MCF 10A (cell line): Measurements from ENCODE around the gene BNC2. TPM values are rescaled to one million over a fixed set of nuclear protein-coding genes. Genes with fewer than 3 reads are reported as not detected.

Experiments
- BruUV-seq: library from RNA; stranded (reverse); fragments of 400-500 nt; replicated peaks from 2 replicates; lab custom pipeline; 2021; lab: Mats Ljungman, UMichigan
- CTCF ChIA-PET: fragments of 300-600 bp; sonication (Branson Sonifier 250); formaldehyde crosslinking; extraction: SDS; loops from one replicate; lab custom pipeline; 2021; ENCODE audit warnings: antibody characterized with exemption, inconsistent platforms; lab: Yijun Ruan, JAX
- POLR2A ChIA-PET: fragments of 300-600, 350-650 bp; sonication (Branson Sonifier 250); formaldehyde crosslinking; extraction: SDS; loops from one replicate; lab custom pipeline; 2020; ENCODE audit warnings: antibody characterized with exemption, inconsistent platforms; lab: Yijun Ruan, JAX
- DNase-seq: peaks from one replicate; pipeline ENCODE4 v3.0.0-alpha.2; 2018; ENCODE audit not compliant: unreplicated experiment
- H3K27ac Mint-ChIP-seq: one replicate; pipeline ENCODE4 v1.8.0; 2022; ENCODE audit warnings: mild to moderate bottlenecking, low read depth, mixed read lengths; ENCODE audit not compliant: unreplicated experiment
- H3K27me3 Mint-ChIP-seq: one replicate; pipeline ENCODE4 v1.8.0; 2022; ENCODE audit warnings: mixed read lengths; ENCODE audit not compliant: insufficient read depth, unreplicated experiment
- H3K36me3 Mint-ChIP-seq: one replicate; pipeline ENCODE4 v1.8.0; 2022; ENCODE audit warnings: mild to moderate bottlenecking, moderate library complexity, mixed read lengths; ENCODE audit not compliant: insufficient read depth, unreplicated experiment
- H3K4me1 Mint-ChIP-seq: one replicate; pipeline ENCODE4 v1.8.0; 2022; ENCODE audit warnings: mixed read lengths; ENCODE audit not compliant: insufficient read depth, unreplicated experiment
- H3K4me3 Mint-ChIP-seq: one replicate; pipeline ENCODE4 v1.8.0; 2022; ENCODE audit warnings: mild to moderate bottlenecking, moderate library complexity, mixed read lengths; ENCODE audit not compliant: unreplicated experiment
- H3K9me3 Mint-ChIP-seq: one replicate; pipeline ENCODE4 v1.8.0; 2022; ENCODE audit warnings: mixed read lengths; ENCODE audit not compliant: unreplicated experiment
- intact Hi-C: fragments of 100-400 bp; cut with micrococcal nuclease; formaldehyde crosslinking; loops from 2 replicates; pipeline ENCODE4 v1.14.1; 2022
- total RNA-seq: library from RNA; stranded (reverse); gene quantifications from 2 replicates; pipeline ENCODE4 v1.2.3, GENCODE V29; 2022
- TF ChIP-seq, protein P1 (sequence below): fragments of 200-600 bp; IDR thresholded peaks from one replicate; pipeline ENCODE4 v1.8.0; 2022; ENCODE audit warnings: antibody characterized with exemption, mild to moderate bottlenecking; ENCODE audit not compliant: unreplicated experiment

The BNC2 gene
- total RNA-seq, 1 experiment from 2014 or later, result not detected

DNA sequence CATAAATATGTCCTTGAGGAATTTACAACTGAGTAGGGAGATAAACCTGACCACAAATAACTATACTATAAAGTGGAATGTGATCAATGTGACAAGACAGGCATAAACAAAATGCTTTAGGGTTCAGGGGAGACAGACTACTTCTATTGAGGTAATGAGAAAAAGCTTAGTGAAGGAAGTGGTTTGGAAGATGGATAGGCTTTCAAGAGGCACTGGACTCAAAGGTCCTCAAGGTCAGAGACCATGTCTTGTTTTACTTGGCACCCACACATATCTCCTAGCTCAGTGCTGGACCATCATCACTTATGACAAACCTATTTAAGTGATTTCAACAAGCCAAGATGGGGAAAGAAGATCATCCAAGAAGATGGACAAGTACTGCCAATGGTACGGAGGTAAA is 257.8 kb downstream of the BNC2 start:
- TF ChIP-seq, protein P1, sequence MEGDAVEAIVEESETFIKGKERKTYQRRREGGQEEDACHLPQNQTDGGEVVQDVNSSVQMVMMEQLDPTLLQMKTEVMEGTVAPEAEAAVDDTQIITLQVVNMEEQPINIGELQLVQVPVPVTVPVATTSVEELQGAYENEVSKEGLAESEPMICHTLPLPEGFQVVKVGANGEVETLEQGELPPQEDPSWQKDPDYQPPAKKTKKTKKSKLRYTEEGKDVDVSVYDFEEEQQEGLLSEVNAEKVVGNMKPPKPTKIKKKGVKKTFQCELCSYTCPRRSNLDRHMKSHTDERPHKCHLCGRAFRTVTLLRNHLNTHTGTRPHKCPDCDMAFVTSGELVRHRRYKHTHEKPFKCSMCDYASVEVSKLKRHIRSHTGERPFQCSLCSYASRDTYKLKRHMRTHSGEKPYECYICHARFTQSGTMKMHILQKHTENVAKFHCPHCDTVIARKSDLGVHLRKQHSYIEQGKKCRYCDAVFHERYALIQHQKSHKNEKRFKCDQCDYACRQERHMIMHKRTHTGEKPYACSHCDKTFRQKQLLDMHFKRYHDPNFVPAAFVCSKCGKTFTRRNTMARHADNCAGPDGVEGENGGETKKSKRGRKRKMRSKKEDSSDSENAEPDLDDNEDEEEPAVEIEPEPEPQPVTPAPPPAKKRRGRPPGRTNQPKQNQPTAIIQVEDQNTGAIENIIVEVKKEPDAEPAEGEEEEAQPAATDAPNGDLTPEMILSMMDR, result no peak
- POLR2A ChIA-PET, result no interaction called here
- CTCF ChIA-PET, result no interaction called here
- H3K36me3 Mint-ChIP-seq, result peaks cover 6% of the 10 kb centered on the region
- intact Hi-C loops, result no loop called here
- H3K9me3 Mint-ChIP-seq, result no peaks in the 10 kb centered on the region
- no peak for DNase-seq
- no TSS peak for BruUV-seq
- no peaks in the 10 kb centered on the region for H3K27me3 Mint-ChIP-seq
- no peak overlapping the region for H3K4me3 Mint-ChIP-seq
- H3K4me1 Mint-ChIP-seq, result no peaks in the 10 kb centered on the region
- no peak overlapping the region for H3K27ac Mint-ChIP-seq

DNA sequence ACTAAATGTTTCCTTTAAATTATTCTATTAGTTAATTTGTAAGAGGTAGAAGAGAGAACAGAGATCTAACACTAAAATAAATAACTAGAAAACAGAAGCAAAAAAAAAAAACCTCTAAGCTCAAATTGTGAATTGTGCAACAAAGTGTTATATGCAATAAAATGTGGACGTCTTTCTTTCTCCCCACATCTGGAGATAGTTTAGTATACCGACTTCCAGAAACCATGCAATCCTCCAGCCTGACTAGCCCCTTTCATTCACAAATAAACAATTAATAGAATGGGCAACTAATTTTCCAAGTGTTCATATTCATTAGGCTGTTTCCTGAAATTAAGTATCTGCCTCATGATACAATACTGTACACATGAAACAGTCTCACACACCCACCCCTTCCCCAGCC is 258.5 kb downstream of the BNC2 start:
- CTCF ChIA-PET, result interaction anchor here (0.6 to 0.8 kb wide), 2 partner anchors 17 to 1831 kb away, joined by 3 read pairs; no protein-coding TSS in a partner anchor
- Mint-ChIP-seq H3K4me1 (no peaks in the 10 kb centered on the region), H3K27ac (no peak overlapping the region), H3K36me3 (peaks cover 6% of the 10 kb centered on the region), H3K4me3 (no peak overlapping the region), H3K27me3 (no peaks in the 10 kb centered on the region), H3K9me3 (no peaks in the 10 kb centered on the region)
- DNase-seq, result no peak
- BruUV-seq, result no TSS peak
- intact Hi-C loops, result no loop called here
- TF ChIP-seq, protein P1, result no peak
- POLR2A ChIA-PET, result no interaction called here

DNA sequence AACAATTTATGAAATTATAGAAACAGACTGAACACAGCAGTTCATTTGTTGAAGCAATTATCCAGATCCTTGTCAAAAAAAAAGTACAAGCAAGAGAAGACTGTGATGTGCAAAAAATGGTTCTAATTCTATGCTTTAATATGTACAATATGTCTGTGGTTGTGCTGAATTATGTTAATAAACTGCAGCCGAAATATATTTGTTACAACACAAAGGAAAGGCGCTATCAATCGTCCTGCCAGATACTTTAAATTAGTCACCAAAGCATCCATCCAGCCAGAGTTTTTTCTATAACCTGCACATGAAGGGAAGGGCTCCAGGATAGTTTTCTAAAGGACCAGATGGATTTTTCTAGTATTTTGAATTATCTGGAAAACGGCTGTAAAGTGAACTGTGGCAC is 259.5 kb downstream of the BNC2 start:
- POLR2A ChIA-PET, result interaction anchor here (0.6 kb wide), 1 partner anchor 11 kb away, joined by 3 read pairs; no protein-coding TSS in a partner anchor
- no peaks in the 10 kb centered on the region for H3K9me3 Mint-ChIP-seq
- BruUV-seq, result no TSS peak
- peaks cover 6% of the 10 kb centered on the region for H3K36me3 Mint-ChIP-seq
- DNase-seq, result no peak
- no peaks in the 10 kb centered on the region for H3K27me3 Mint-ChIP-seq
- CTCF ChIA-PET, result interaction anchor here (0.6 to 1.0 kb wide), 6 partner anchors 16 to 1832 kb away, joined by 3 read pairs; no protein-coding TSS in a partner anchor
- no peak overlapping the region for H3K27ac Mint-ChIP-seq
- no peaks in the 10 kb centered on the region for H3K4me1 Mint-ChIP-seq
- H3K4me3 Mint-ChIP-seq, result no peak overlapping the region
- intact Hi-C loops, result no loop called here
- TF ChIP-seq, protein P1, result no peak

DNA sequence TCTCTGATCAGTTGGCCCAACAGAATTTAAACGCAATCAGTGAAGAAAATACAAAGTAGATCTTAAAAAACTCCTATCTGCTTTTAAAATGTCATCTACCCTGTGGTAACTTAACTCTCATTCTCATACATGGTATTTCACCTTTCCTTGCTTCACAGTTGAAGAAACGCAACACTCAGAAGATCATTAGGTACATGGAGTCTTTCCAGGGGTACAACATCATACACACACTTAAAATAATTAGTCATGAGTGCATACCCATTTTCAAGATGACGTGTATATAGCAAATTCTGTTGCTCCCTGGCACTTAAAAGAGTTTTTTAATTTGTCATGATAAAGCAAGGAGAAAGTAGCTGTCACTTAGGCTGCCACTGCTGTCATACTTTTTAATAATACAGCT is 259.9 kb downstream of the BNC2 start:
- no peak overlapping the region for H3K4me3 Mint-ChIP-seq
- no peak for DNase-seq
- CTCF ChIA-PET, result interaction anchor here (1.0 kb wide), 1 partner anchor 27 kb away, joined by 3 read pairs; no protein-coding TSS in a partner anchor

More for the DNA sequence above, 259.9 kb downstream of the BNC2 start:
- intact Hi-C loops, result no loop called here
- TF ChIP-seq, protein P1, result no peak
- no peaks in the 10 kb centered on the region for H3K4me1 Mint-ChIP-seq
- peaks cover 6% of the 10 kb centered on the region for H3K36me3 Mint-ChIP-seq
- no TSS peak for BruUV-seq
- no peak overlapping the region for H3K27ac Mint-ChIP-seq
- POLR2A ChIA-PET, result no interaction called here
- no peaks in the 10 kb centered on the region for H3K9me3 Mint-ChIP-seq
- H3K27me3 Mint-ChIP-seq, result no peaks in the 10 kb centered on the region
